ENCODE results near the gene RYR3. TPM values are rescaled to one million over a fixed set of nuclear protein-coding genes. Genes with fewer than 3 reads are reported as not detected.

The RYR3 gene
- total and polyA plus RNA-seq, 4 donors, result 13.0 to 33.6 (median 20.0) TPM

DNA sequence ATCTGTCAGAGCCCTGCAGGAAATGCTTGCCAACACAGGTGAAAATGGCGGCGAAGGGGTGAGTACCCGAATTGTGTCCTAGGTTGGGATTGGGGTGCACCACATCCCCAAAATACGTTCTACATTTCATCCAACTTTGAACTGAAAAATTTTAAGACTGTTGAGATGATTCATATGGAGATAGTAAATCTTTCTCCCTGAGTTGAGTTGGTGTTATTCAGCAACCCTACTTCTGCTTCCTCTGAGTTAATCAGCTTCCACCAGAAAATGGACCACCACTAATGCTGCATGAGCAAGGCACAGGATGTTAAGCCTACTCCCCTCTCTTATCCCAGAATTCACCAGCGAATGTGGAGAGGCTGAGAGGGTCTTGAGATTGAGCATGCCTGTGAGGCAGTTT lies 192.9 kb downstream of the RYR3 start:
- no CpG with 5 or more reads among the region's 5 CpGs for WGBS (ENCODE audit: insufficient coverage)
- DNase-seq (ENCODE audit: low read depth in 4 of 6, low spot score in 6 of 6), result no peak
- no peaks in the 10 kb centered on the region for H3K4me1 ChIP-seq (ENCODE audit: control insufficient read depth, insufficient read depth, low read length)
- no peak overlapping the region for H3K27ac ChIP-seq (ENCODE audit: low read depth, low read length)
- no peak overlapping the region for H3K4me3 ChIP-seq (ENCODE audit: low read depth, low read length)
- no peaks in the 10 kb centered on the region for H3K27me3 ChIP-seq (ENCODE audit: control insufficient read depth, insufficient read depth, low read length)
- no peaks in the 10 kb centered on the region for H3K36me3 ChIP-seq (ENCODE audit: control insufficient read depth, insufficient read depth, low read length)
- H3K9me3 ChIP-seq (ENCODE audit: control insufficient read depth, insufficient read depth, low read length), result no peaks in the 10 kb centered on the region

DNA sequence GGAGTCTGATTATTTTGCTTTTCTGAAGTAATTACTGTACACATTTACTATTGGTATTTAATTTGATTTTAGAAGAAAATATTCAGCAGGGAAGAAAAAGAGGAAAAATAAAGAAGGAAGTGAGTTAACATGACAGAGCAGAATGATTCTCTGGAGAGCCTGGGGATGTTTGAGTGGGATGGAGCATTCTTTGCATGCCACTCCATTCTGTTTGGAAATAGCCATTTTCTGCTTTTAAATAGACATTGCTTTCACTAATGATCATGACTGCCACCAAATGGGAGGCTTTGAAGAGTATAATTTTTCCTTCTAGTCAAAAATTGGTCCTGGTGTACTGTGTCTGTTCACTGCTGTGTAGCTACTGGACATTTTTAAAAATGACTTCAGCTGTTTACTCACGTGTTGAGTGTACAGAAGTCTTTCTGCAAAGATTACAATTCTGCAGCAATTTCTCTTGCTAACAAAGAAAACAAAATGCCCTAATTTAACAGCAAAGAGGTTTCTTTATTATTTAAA lies 196.1 kb downstream of the RYR3 start:
- H3K4me3 ChIP-seq (ENCODE audit: low read depth, low read length), result no peak overlapping the region
- H3K4me1 ChIP-seq (ENCODE audit: control insufficient read depth, insufficient read depth, low read length), result no peaks in the 10 kb centered on the region
- H3K27ac ChIP-seq (ENCODE audit: low read depth, low read length), result no peak overlapping the region
- peak in 1 of 6 donors; percentile 37 for DNase-seq (ENCODE audit: low read depth in 4 of 6, low spot score in 6 of 6)
- H3K36me3 ChIP-seq (ENCODE audit: control insufficient read depth, insufficient read depth, low read length), result no peaks in the 10 kb centered on the region
- H3K9me3 ChIP-seq (ENCODE audit: control insufficient read depth, insufficient read depth, low read length), result no peaks in the 10 kb centered on the region
- WGBS (ENCODE audit: insufficient coverage), result no CpG with 5 or more reads among the region's 1 CpG
- H3K27me3 ChIP-seq (ENCODE audit: control insufficient read depth, insufficient read depth, low read length), result no peaks in the 10 kb centered on the region

DNA sequence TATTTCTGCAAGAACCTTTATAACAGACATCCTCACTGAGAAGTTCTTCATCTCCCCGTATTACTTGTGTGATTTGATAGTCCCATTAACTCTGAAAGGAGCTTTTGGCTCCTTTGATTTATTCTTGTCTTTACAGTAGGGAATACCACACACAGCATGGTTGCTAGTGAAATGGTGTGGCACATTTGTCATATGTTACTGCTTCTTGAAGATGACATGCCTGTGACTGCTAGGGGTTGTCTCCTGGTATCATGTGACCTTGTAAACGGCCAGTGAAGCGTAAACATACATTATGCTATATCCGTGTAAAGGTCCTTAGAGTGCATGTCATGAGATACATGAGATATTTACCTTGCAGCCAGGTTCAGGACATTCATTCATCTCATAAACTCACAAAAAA lies 197.9 kb downstream of the RYR3 start:
- no peaks in the 10 kb centered on the region for H3K4me1 ChIP-seq (ENCODE audit: control insufficient read depth, insufficient read depth, low read length)
- H3K27me3 ChIP-seq (ENCODE audit: control insufficient read depth, insufficient read depth, low read length), result no peaks in the 10 kb centered on the region

DNA sequence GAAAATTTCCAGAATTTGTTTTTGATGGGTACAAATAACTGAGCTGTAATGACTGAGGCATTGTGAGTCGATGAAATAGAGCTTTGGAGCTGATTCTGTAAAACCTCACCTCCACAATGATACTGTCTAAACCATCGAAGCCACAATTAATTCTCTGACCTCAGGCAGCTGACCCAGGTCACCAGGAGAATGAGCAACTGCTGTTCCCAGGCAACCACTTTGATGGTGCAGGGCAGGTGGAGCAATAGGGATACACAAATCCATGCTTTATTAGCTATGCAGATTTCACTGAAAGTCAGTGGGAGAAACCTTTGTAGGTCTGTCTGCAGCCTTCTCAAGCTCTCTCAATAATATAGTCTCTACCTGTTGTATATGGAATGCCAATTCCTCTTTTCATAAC lies 204.4 kb downstream of the RYR3 start:
- H3K27ac ChIP-seq (ENCODE audit: low read depth, low read length), result no peak overlapping the region
- H3K36me3 ChIP-seq (ENCODE audit: control insufficient read depth, insufficient read depth, low read length), result no peaks in the 10 kb centered on the region
- no peaks in the 10 kb centered on the region for H3K4me1 ChIP-seq (ENCODE audit: control insufficient read depth, insufficient read depth, low read length)
- H3K9me3 ChIP-seq (ENCODE audit: control insufficient read depth, insufficient read depth, low read length), result no peaks in the 10 kb centered on the region
- no peak overlapping the region for H3K4me3 ChIP-seq (ENCODE audit: low read depth, low read length)
- H3K27me3 ChIP-seq (ENCODE audit: control insufficient read depth, insufficient read depth, low read length), result no peaks in the 10 kb centered on the region
- no peak for DNase-seq (ENCODE audit: low read depth in 4 of 6, low spot score in 6 of 6)
- no CpG with 5 or more reads among the region's 2 CpGs for WGBS (ENCODE audit: insufficient coverage)

More for the DNA sequence above, 197.9 kb downstream of the RYR3 start:
- DNase-seq (ENCODE audit: low read depth in 4 of 6, low spot score in 6 of 6), result peak in 1 of 6 donors; percentile 32
- H3K27ac ChIP-seq (ENCODE audit: low read depth, low read length), result no peak overlapping the region
- no CpG with 5 or more reads among the region's 4 CpGs for WGBS (ENCODE audit: insufficient coverage)
- no peaks in the 10 kb centered on the region for H3K9me3 ChIP-seq (ENCODE audit: control insufficient read depth, insufficient read depth, low read length)
- H3K4me3 ChIP-seq (ENCODE audit: low read depth, low read length), result no peak overlapping the region
- H3K36me3 ChIP-seq (ENCODE audit: control insufficient read depth, insufficient read depth, low read length), result no peaks in the 10 kb centered on the region

DNA sequence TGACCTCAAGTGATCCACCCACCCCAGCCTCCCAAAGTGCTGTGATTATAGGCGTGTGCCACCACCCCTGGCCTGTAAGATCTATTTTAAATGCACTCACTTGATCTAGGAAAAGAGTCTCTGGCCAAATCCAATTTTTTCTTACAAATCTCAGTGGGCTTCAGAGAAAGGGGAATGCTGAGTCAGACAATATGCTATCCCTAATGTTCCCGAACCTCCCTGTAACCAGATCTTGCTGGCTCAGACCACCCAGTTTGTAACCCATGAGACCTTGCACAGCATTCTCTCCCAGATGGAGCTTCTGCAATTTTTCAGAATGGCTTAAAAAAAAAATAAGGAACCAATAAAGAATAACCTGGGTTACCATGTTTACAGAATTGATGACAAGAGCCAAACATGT lies 205.8 kb downstream of the RYR3 start:
- Histone ChIP-seq H3K27ac (ENCODE audit: low read depth, low read length) (no peak overlapping the region), H3K4me1 (ENCODE audit: control insufficient read depth, insufficient read depth, low read length) (no peaks in the 10 kb centered on the region), H3K4me3 (ENCODE audit: low read depth, low read length) (no peak overlapping the region), H3K27me3 (ENCODE audit: control insufficient read depth, insufficient read depth, low read length) (no peaks in the 10 kb centered on the region), H3K36me3 (ENCODE audit: control insufficient read depth, insufficient read depth, low read length) (no peaks in the 10 kb centered on the region), H3K9me3 (ENCODE audit: control insufficient read depth, insufficient read depth, low read length) (no peaks in the 10 kb centered on the region)
- WGBS (ENCODE audit: insufficient coverage), result no CpG with 5 or more reads among the region's 2 CpGs
- DNase-seq (ENCODE audit: low read depth in 4 of 6, low spot score in 6 of 6), result no peak

DNA sequence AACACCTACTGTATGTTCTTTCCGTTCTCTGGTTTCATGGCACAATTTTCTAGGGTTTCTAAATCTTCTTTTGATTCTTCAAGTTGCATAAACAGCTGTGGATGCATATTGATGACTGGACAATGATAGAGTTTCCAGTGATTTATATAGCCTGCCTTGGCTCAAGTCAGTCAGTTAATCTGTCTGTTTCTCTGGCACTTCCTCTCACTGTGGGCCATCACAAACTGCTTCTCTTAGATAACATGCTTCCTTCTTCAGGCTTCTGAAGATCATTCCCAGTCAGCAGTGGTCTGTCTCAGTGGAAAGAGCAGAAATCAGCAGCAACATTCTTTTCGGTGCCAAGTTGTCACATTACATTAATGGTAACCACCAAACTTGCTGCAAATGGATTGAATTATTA lies 207.2 kb downstream of the RYR3 start:
- Histone ChIP-seq H3K4me3 (ENCODE audit: low read depth, low read length) (no peak overlapping the region), H3K36me3 (ENCODE audit: control insufficient read depth, insufficient read depth, low read length) (no peaks in the 10 kb centered on the region), H3K4me1 (ENCODE audit: control insufficient read depth, insufficient read depth, low read length) (no peaks in the 10 kb centered on the region), H3K27me3 (ENCODE audit: control insufficient read depth, insufficient read depth, low read length) (no peaks in the 10 kb centered on the region), H3K9me3 (ENCODE audit: control insufficient read depth, insufficient read depth, low read length) (peaks cover 1% of the 10 kb centered on the region), H3K27ac (ENCODE audit: low read depth, low read length) (no peak overlapping the region)
- no CpG with 5 or more reads among the region's 2 CpGs for WGBS (ENCODE audit: insufficient coverage)
- DNase-seq (ENCODE audit: low read depth in 4 of 6, low spot score in 6 of 6), result no peak

DNA sequence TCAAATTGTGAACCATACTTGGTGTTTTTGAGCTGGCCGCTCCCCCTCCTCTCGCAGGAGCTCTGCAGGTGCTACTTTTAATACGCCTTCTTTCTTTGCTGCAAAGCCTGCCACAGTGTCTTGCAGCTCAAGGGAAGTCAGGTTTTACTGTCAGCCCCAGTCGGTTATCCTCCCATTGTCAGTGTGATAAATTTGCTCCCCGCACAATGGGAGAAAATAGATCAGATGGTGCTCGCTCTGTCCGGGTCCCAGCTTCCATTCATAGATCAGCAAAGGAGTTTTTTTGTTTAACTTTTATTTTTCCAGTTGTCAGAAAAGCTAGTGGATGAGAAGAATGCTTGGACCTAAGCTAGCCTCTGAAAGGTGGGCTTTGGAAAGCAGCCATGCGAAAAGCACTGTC lies 207.7 kb downstream of the RYR3 start:
- peaks cover 1% of the 10 kb centered on the region for H3K9me3 ChIP-seq (ENCODE audit: control insufficient read depth, insufficient read depth, low read length)
- WGBS (ENCODE audit: insufficient coverage), result 23% methylated on average over 5 of the region's 8 CpGs
- no peaks in the 10 kb centered on the region for H3K4me1 ChIP-seq (ENCODE audit: control insufficient read depth, insufficient read depth, low read length)
- no peaks in the 10 kb centered on the region for H3K27me3 ChIP-seq (ENCODE audit: control insufficient read depth, insufficient read depth, low read length)
- no peak overlapping the region for H3K4me3 ChIP-seq (ENCODE audit: low read depth, low read length)
- H3K27ac ChIP-seq (ENCODE audit: low read depth, low read length), result no peak overlapping the region
- DNase-seq (ENCODE audit: low read depth in 4 of 6, low spot score in 6 of 6), result peak in 1 of 6 donors; percentile 30
- no peaks in the 10 kb centered on the region for H3K36me3 ChIP-seq (ENCODE audit: control insufficient read depth, insufficient read depth, low read length)

DNA sequence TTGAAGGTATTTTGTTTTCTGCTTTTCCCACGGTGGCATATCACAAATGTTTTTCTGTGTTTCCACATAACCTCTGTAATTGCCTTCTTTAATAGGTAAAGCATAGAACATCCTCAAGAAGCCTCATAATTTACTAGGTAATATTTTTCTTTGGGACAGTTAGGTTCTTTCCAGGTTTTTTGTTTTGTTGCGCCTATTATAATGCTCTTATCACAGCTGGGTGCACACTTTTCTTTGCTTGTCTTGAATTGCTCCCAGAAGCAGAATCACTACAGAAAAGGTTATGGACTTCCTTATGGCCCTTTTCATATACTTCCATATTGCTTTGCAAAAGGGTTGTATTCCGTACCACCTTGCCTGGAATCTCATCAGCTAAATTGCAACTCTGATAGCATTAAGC lies 213.5 kb downstream of the RYR3 start:
- peaks cover 1% of the 10 kb centered on the region for H3K9me3 ChIP-seq (ENCODE audit: control insufficient read depth, insufficient read depth, low read length)
- no peaks in the 10 kb centered on the region for H3K36me3 ChIP-seq (ENCODE audit: control insufficient read depth, insufficient read depth, low read length)
- H3K27ac ChIP-seq (ENCODE audit: low read depth, low read length), result no peak overlapping the region
- no CpG with 5 or more reads among the region's 3 CpGs for WGBS (ENCODE audit: insufficient coverage)
- no peaks in the 10 kb centered on the region for H3K4me1 ChIP-seq (ENCODE audit: control insufficient read depth, insufficient read depth, low read length)
- no peaks in the 10 kb centered on the region for H3K27me3 ChIP-seq (ENCODE audit: control insufficient read depth, insufficient read depth, low read length)
- H3K4me3 ChIP-seq (ENCODE audit: low read depth, low read length), result no peak overlapping the region
- no peak for DNase-seq (ENCODE audit: low read depth in 4 of 6, low spot score in 6 of 6)

DNA sequence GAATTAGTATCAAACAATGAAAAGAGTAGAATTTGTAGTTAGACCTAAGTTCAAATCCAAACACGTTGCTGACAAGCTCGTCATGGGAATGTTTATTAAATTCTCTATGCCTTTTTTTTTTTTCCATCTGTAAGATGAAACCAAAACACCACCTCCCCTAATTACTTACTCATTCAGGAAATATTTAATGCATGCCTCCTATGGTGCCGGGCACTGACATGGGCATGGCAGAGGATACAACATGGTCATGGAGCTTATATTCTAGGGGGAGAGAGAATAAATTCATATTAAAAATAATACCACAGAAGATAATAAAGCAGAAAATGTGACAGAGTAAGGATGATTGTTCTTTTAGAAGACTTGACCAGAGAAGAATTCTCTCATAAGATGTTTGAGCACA lies 215.8 kb downstream of the RYR3 start:
- H3K4me3 ChIP-seq (ENCODE audit: low read depth, low read length), result no peak overlapping the region
- H3K27me3 ChIP-seq (ENCODE audit: control insufficient read depth, insufficient read depth, low read length), result no peaks in the 10 kb centered on the region
- DNase-seq (ENCODE audit: low read depth in 4 of 6, low spot score in 6 of 6), result no peak
- no peaks in the 10 kb centered on the region for H3K36me3 ChIP-seq (ENCODE audit: control insufficient read depth, insufficient read depth, low read length)
- no peaks in the 10 kb centered on the region for H3K4me1 ChIP-seq (ENCODE audit: control insufficient read depth, insufficient read depth, low read length)
- H3K27ac ChIP-seq (ENCODE audit: low read depth, low read length), result no peak overlapping the region
- peaks cover 1% of the 10 kb centered on the region for H3K9me3 ChIP-seq (ENCODE audit: control insufficient read depth, insufficient read depth, low read length)
- no CpG with 5 or more reads among the region's 3 CpGs for WGBS (ENCODE audit: insufficient coverage)

DNA sequence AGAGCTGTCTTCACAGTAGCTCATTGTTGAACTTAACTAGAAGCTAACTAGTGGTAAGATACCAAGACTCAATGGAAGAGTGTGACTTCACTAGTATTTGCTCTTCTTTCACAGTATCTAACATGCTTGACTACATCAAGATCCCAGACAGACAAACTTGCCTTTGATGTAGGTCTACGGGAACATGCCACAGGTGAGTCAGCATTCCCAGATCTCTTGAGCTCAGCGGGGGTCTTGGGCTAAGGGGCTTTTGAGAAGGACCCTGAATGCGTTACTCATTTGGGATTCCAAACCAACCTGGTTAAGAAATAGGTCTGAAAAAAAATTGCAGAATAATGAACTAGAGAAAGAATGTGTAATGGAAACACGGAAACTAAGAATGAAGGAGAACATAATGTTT lies 222.4 kb downstream of the RYR3 start:
- WGBS (ENCODE audit: insufficient coverage), result 90% methylated on average over 2 of the region's 4 CpGs
- H3K4me3 ChIP-seq (ENCODE audit: low read depth, low read length), result no peak overlapping the region

More for the DNA sequence above, 222.4 kb downstream of the RYR3 start:
- DNase-seq (ENCODE audit: low read depth in 4 of 6, low spot score in 6 of 6), result no peak
- H3K4me1 ChIP-seq (ENCODE audit: control insufficient read depth, insufficient read depth, low read length), result no peaks in the 10 kb centered on the region
- H3K36me3 ChIP-seq (ENCODE audit: control insufficient read depth, insufficient read depth, low read length), result no peaks in the 10 kb centered on the region
- H3K27ac ChIP-seq (ENCODE audit: low read depth, low read length), result no peak overlapping the region
- H3K27me3 ChIP-seq (ENCODE audit: control insufficient read depth, insufficient read depth, low read length), result no peaks in the 10 kb centered on the region
- no peaks in the 10 kb centered on the region for H3K9me3 ChIP-seq (ENCODE audit: control insufficient read depth, insufficient read depth, low read length)
